Endothelial cell of umbilical vein (primary cell): ENCODE results near the gene TMEM109. TPM values are rescaled to one million over a fixed set of nuclear protein-coding genes. Genes with fewer than 3 reads are reported as not detected.

ENCODE experiments used
- BruUV-seq: library from RNA; stranded (reverse); fragments of 400-500 nt; replicated peaks from 2 replicates; lab custom pipeline; 2021; lab: Mats Ljungman, UMichigan
- CTCF ChIA-PET: fragments of 300-600, 350-600 bp; sonication (Branson Sonifier 250); formaldehyde crosslinking; loops from one replicate; lab custom pipeline; 2021; ENCODE audit warnings: antibody characterized with exemption, inconsistent platforms; lab: Charles Lee
- POLR2A ChIA-PET: fragments of 300-600, 350-600 bp; sonication (Branson Sonifier 250); formaldehyde crosslinking; loops from one replicate; lab custom pipeline; 2021; ENCODE audit warnings: antibody characterized with exemption, inconsistent platforms; lab: Charles Lee
- DNase-seq: peaks from one replicate; pipeline ENCODE4 v3.0.0-alpha.2; 2011; ENCODE audit warnings: low read depth, low spot score
- FAIRE-seq: peaks from 2 replicates; lab custom pipeline; 2011; peaks lifted over from hg19 to GRCh38; lab: Jason Lieb, UNC
- H2AFZ ChIP-seq: 2 replicates; pipeline ENCODE4 v1.6.0; 2012; ENCODE audit warnings: low read depth, low read length, control low read depth, inconsistent platforms
- H3K27ac ChIP-seq: 2 replicates; pipeline ENCODE4 v1.5.1; 2011; ENCODE audit warnings: low read depth, mild to moderate bottlenecking, control low read depth, low read length, moderate library complexity; ENCODE audit not compliant: insufficient read depth
- H3K27me3 ChIP-seq, 2 experiments: 2 replicates each; pipeline versions ENCODE4 v1.6.0 to v1.6.1; 2011; ENCODE audit warnings: low read length in 2 of 2, mixed read lengths in 1 of 2; ENCODE audit not compliant: control insufficient read depth in 2 of 2, insufficient read depth in 2 of 2
- H3K36me3 ChIP-seq, 2 experiments: 2 replicates in 1 of 2; 3 replicates in 1 of 2; pipeline ENCODE4 v1.5.1; 2011; ENCODE audit warnings: low read length in 2 of 2, mild to moderate bottlenecking in 1 of 2, moderate library complexity in 1 of 2; ENCODE audit not compliant: control insufficient read depth in 2 of 2, insufficient read depth in 2 of 2; ENCODE audit errors: extremely low read depth in 1 of 2
- H3K4me1 ChIP-seq: 3 replicates; pipeline ENCODE4 v1.5.1; 2011; ENCODE audit warnings: mild to moderate bottlenecking, low read length; ENCODE audit not compliant: control insufficient read depth, insufficient read depth; ENCODE audit errors: extremely low read depth
- H3K4me2 ChIP-seq: 2 replicates; pipeline ENCODE4 v1.6.1; 2011; ENCODE audit warnings: low read length, control low read depth, mixed read lengths; ENCODE audit not compliant: insufficient read depth
- H3K4me3 ChIP-seq, 3 experiments: fragments of 200-600 bp in 1 of 3; sonication (generic), shearing (Covaris generic) in 1 of 3; replicated peaks in 1 of 3; 2 replicates each; pipeline ENCODE4 v1.5.1; 2011 to 2016; ENCODE audit warnings: control low read depth in 3 of 3, low read length in 3 of 3, mild to moderate bottlenecking in 2 of 3, inconsistent platforms in 1 of 3, low read depth in 1 of 3, moderate library complexity in 1 of 3; ENCODE audit not compliant: insufficient read depth in 1 of 3
- H3K79me2 ChIP-seq: 2 replicates; pipeline ENCODE4 v1.6.0; 2012; ENCODE audit warnings: low read length, inconsistent platforms; ENCODE audit not compliant: control insufficient read depth, insufficient read depth
- H3K9ac ChIP-seq: replicated peaks from 2 replicates; pipeline ENCODE3; 2011; ENCODE audit warnings: low read length, control low read depth; ENCODE audit not compliant: insufficient read depth; ENCODE audit errors: extremely low read depth
- H3K9me1 ChIP-seq: replicated peaks from 3 replicates; pipeline ENCODE4 v1.6.0; 2011; ENCODE audit warnings: mild to moderate bottlenecking, low read length; ENCODE audit not compliant: control insufficient read depth, insufficient read depth; ENCODE audit errors: extremely low read depth
- H3K9me3 ChIP-seq: replicated peaks from 2 replicates; pipeline ENCODE4 v1.5.1; 2012; ENCODE audit warnings: low read length, inconsistent platforms; ENCODE audit not compliant: control insufficient read depth, insufficient read depth
- H4K20me1 ChIP-seq: replicated peaks from 2 replicates; pipeline ENCODE3; 2011; ENCODE audit warnings: mild to moderate bottlenecking, low read length; ENCODE audit not compliant: control insufficient read depth, insufficient read depth; ENCODE audit errors: extremely low read depth
- CTCF ChIP-seq, 2 donors: IDR thresholded peaks; 1 replicate in 1 of 2; 2 replicates in 1 of 2; pipeline ENCODE4 v1.5.1; 2011; ENCODE audit warnings: low read length in 2 of 2, mild to moderate bottlenecking in 2 of 2, moderate library complexity in 2 of 2, control low read depth in 1 of 2, inconsistent platforms in 1 of 2, low read depth in 1 of 2; ENCODE audit not compliant: insufficient read depth in 1 of 2; ENCODE audit errors: extremely low read depth in 1 of 2
- EZH2 ChIP-seq: IDR thresholded peaks from 2 replicates; pipeline ENCODE4 v1.6.1; 2012; ENCODE audit warnings: borderline replicate concordance, low read depth, mild to moderate bottlenecking, moderate library complexity, low read length, inconsistent platforms; ENCODE audit not compliant: severe bottlenecking
- FOS ChIP-seq: IDR thresholded peaks from 2 replicates; pipeline ENCODE4 v1.6.1; 2011; ENCODE audit warnings: mild to moderate bottlenecking, low read length, moderate library complexity, borderline replicate concordance; ENCODE audit not compliant: insufficient read depth
- GATA2 ChIP-seq: IDR thresholded peaks from 2 replicates; pipeline ENCODE4 v1.7.0; 2011; ENCODE audit warnings: low read depth, mild to moderate bottlenecking, moderate library complexity, mixed read lengths, low read length; ENCODE audit not compliant: insufficient read length, insufficient read depth
- JUN ChIP-seq: IDR thresholded peaks from 2 replicates; pipeline ENCODE4 v1.6.1; 2011; ENCODE audit warnings: borderline replicate concordance, low read depth; ENCODE audit not compliant: insufficient read length, insufficient read depth
- MAX ChIP-seq: IDR thresholded peaks from 2 replicates; pipeline ENCODE4 v1.6.1; 2011; ENCODE audit not compliant: insufficient read depth, insufficient read length
- MYC ChIP-seq: IDR thresholded peaks from one replicate; pipeline ENCODE4 v1.6.1; 2011; ENCODE audit warnings: mild to moderate bottlenecking, low read depth, low read length
- POLR2A ChIP-seq: IDR thresholded peaks from 2 replicates; pipeline ENCODE4 v1.6.1; 2012; ENCODE audit warnings: low read depth, mild to moderate bottlenecking, control low read depth, low read length
- POLR2AphosphoS5 ChIP-seq: IDR thresholded peaks from 2 replicates; pipeline ENCODE4 v1.6.1; 2012; ENCODE audit warnings: low read depth, mild to moderate bottlenecking, control low read depth, low read length, moderate library complexity; ENCODE audit not compliant: insufficient read depth
- dilution Hi-C: fragments of 300-500 bp; cut with MboI; formaldehyde crosslinking; loops from one replicate; pipeline ENCODE4 v1.15.0; 2019; ENCODE audit warnings: low sequenced_read_pairs; ENCODE audit not compliant: extremely low pct_ligation_motif_present
- intact Hi-C: fragments of 100-400 bp; cut with micrococcal nuclease; formaldehyde crosslinking; loops from one replicate; pipeline ENCODE4 v1.10.0; 2022
- polyA plus RNA-seq, 4 experiments: library from polyadenylated mRNA; depleted of rRNA in 3 of 4; stranded (reverse) in 3 of 4; unstranded in 1 of 4; fragments of >200 nt; gene quantifications; 2 replicates each; pipeline versions ENCODE4 v1.2.1 to v1.2.3, GENCODE V29; 2011 to 2012; ENCODE audit warnings: missing spikeins in 1 of 4
- total RNA-seq: library from RNA; stranded (reverse); gene quantifications from 2 replicates; pipeline ENCODE4 v1.2.3, GENCODE V29; 2021

The TMEM109 gene
- total and polyA plus RNA-seq, 2 donors (not counting 3 experiments of a cell fraction or from before 2014, with no cell fraction given), result 143 to 192 TPM

GRCh38 chr11:60935676-60936442 is 21.9 kb downstream of the TMEM109 start:
- peaks cover 8% of the 10 kb centered on the region for H3K4me1 ChIP-seq
- intact Hi-C loops (no loop called here), dilution Hi-C loops (no loop called here)
- no peaks in the 10 kb centered on the region for H3K9me1 ChIP-seq
- H3K4me2 ChIP-seq, result no peak overlapping the region
- no peak overlapping the region for H3K9ac ChIP-seq
- no peak overlapping the region for H2AFZ ChIP-seq
- H3K36me3 ChIP-seq, result peaks cover 0 to 25% of the 10 kb centered on the region in 2 experiments
- no peaks in the 10 kb centered on the region for H3K79me2 ChIP-seq
- CTCF ChIA-PET, result interaction anchor here (1.0 to 1.8 kb wide), 3 partner anchors 20 to 48 kb away, joined by 3 to 4 read pairs (median 4); partner anchors contain the start of gene TMEM109
- TF ChIP-seq POLR2AphosphoS5, result no peak
- no peak overlapping the region for H3K27ac ChIP-seq
- no peaks in the 10 kb centered on the region for H3K27me3 ChIP-seq
- DNase-seq, result no peak
- H3K9me3 ChIP-seq, result no peaks in the 10 kb centered on the region
- POLR2A ChIA-PET, result no interaction called here
- no TSS peak for BruUV-seq
- H4K20me1 ChIP-seq, result no peaks in the 10 kb centered on the region
- FAIRE-seq, result no peak
- H3K4me3 ChIP-seq, result no peak overlapping the region

- H3K4me1 ChIP-seq, result peaks cover 8% of the 10 kb centered on the region
- ChIA-PET POLR2A (interaction anchor here (0.6 kb wide), 1 partner anchor 211 kb away, joined by 3 read pairs; no protein-coding TSS in a partner anchor), CTCF (interaction anchor here (1.0 to 1.8 kb wide), 3 partner anchors 21 to 49 kb away, joined by 3 to 4 read pairs (median 4); partner anchors contain the start of gene TMEM109)
- DNase-seq (no peak), FAIRE-seq (no peak)
- intact Hi-C loops (loop anchor here (1.0 kb wide), 1 partner anchor 30 kb away; the partner anchor contains the start of gene PRPF19), dilution Hi-C loops (no loop called here)
- no peak overlapping the region for H3K4me3 ChIP-seq
- no peaks in the 10 kb centered on the region for H3K9me1 ChIP-seq
- H3K27ac ChIP-seq, result no peak overlapping the region
- H3K4me2 ChIP-seq, result no peak overlapping the region
- BruUV-seq, result TSS peak; percentile 52
- H3K27me3 ChIP-seq, result no peaks in the 10 kb centered on the region
- H3K9ac ChIP-seq, result no peak overlapping the region
- no peaks in the 10 kb centered on the region for H3K79me2 ChIP-seq
- H3K9me3 ChIP-seq, result no peaks in the 10 kb centered on the region
- no peak for TF ChIP-seq CTCF (IDR thresholded peaks at IDR 0.05; ENCODE audit: extremely low read depth in 1 of 2, insufficient read depth in 1 of 2, low read depth in 1 of 2, low read length in 2 of 2)
- no peak for TF ChIP-seq JUN
- TF ChIP-seq POLR2A, result no peak
- no peak for TF ChIP-seq MYC
- no peak for TF ChIP-seq GATA2
- TF ChIP-seq POLR2AphosphoS5, result no peak
- TF ChIP-seq EZH2, result no peak
- TF ChIP-seq MAX, result no peak
- TF ChIP-seq FOS, result no peak
- no peaks in the 10 kb centered on the region for H4K20me1 ChIP-seq
- H3K36me3 ChIP-seq, result peaks cover 0 to 20% of the 10 kb centered on the region in 2 experiments
- no peak overlapping the region for H2AFZ ChIP-seq
Observed at GRCh38 chr11:60936467-60937143, 22.6 kb downstream of the TMEM109 start.
